NB4 (cell line): ENCODE results near the gene XPO5.
"Not testable (repeated sequence)": the region's sequence is repeated elsewhere in the genome, so short reads cannot be mapped to it uniquely, and the experiment has no call there.

Experiments
- DNase-seq: peaks from one replicate; pipeline ENCODE4 v3.0.0; 2010; ENCODE audit warnings: low read depth
- H3K4me3 ChIP-seq: one replicate; pipeline ENCODE4 v1.5.1; 2011; ENCODE audit warnings: mild to moderate bottlenecking, low read depth, low read length, moderate library complexity
- MYC ChIP-seq: IDR thresholded peaks from 2 replicates; pipeline ENCODE4 v1.6.1; 2011; ENCODE audit warnings: low read depth, low read length
- POLR2A ChIP-seq: IDR thresholded peaks from 2 replicates; pipeline ENCODE4 v1.6.1; 2011; ENCODE audit warnings: mild to moderate bottlenecking; ENCODE audit not compliant: insufficient read length; ENCODE audit errors: extremely low read depth
- TF ChIP-seq, protein P1 (sequence below): IDR thresholded peaks from 2 replicates; pipeline ENCODE4 v1.6.1; 2011; ENCODE audit warnings: low read depth, low read length
- TF ChIP-seq, protein P2 (sequence below): IDR thresholded peaks from one replicate; pipeline ENCODE4 v1.5.1; 2012; ENCODE audit warnings: low read depth, low read length

The XPO5 gene

DNA sequence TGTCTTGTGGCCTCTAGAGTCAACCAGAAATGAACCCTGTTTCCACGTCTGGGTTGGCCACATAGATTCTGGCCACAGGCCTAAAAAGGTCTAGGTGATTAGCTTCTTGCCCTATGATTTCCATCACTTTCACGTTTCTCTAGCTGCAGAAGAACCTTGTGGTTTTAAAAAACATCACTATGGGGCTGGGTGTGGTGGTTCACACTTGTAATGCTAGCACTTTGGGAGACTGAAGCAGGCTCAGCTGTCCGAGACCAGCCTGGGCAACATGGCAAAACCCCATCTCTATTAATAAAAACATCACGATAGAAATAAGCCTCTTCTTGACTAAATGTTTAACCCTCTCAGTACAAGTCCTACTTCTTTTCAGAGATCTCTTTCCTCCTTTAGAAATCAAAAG, 31.4 kb downstream of the XPO5 start:
- TF ChIP-seq, protein P1, sequence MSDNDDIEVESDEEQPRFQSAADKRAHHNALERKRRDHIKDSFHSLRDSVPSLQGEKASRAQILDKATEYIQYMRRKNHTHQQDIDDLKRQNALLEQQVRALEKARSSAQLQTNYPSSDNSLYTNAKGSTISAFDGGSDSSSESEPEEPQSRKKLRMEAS: no peak
- TF ChIP-seq POLR2A (no peak), MYC (no peak)
- TF ChIP-seq, protein P2, sequence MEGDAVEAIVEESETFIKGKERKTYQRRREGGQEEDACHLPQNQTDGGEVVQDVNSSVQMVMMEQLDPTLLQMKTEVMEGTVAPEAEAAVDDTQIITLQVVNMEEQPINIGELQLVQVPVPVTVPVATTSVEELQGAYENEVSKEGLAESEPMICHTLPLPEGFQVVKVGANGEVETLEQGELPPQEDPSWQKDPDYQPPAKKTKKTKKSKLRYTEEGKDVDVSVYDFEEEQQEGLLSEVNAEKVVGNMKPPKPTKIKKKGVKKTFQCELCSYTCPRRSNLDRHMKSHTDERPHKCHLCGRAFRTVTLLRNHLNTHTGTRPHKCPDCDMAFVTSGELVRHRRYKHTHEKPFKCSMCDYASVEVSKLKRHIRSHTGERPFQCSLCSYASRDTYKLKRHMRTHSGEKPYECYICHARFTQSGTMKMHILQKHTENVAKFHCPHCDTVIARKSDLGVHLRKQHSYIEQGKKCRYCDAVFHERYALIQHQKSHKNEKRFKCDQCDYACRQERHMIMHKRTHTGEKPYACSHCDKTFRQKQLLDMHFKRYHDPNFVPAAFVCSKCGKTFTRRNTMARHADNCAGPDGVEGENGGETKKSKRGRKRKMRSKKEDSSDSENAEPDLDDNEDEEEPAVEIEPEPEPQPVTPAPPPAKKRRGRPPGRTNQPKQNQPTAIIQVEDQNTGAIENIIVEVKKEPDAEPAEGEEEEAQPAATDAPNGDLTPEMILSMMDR: no peak
- no peak overlapping the region for H3K4me3 ChIP-seq
- no peak for DNase-seq

DNA sequence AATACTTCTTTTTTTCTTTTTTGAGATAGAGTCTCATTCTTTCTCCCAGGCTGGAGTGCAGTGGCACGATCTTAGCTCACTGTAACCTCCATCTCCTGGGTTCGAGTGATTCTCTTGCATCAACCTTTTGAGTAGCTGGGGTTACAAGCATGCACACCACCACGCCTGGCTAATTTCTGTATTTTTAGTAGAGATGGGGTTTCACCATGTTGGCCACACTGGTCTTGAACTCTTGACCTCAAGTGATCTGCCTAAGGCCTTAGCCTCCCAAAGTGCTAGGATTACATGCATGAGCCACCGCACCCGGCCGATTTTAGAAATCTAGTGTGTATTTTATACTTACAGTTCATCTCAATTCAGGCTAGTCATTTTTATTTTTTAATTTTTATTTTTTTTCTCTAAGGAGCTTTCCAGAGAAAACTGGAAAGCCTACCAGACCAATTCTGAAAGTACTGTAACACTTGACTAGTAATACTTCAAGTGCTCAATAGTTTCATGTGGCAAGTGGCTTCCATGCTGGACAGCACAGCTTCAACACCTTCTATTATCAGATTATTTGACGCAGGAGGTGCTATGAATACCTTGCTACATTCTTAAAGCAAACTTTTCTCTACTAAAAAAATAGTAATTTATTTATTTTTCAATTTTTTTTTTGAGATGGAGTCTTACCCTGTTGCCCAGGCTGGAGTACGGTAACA, 33.9 kb downstream of the XPO5 start:
- no peak for TF ChIP-seq POLR2A
- TF ChIP-seq, protein P2: no peak
- no peak for TF ChIP-seq MYC
- TF ChIP-seq, protein P1: no peak
- no peak overlapping the region for H3K4me3 ChIP-seq
- no peak for DNase-seq

DNA sequence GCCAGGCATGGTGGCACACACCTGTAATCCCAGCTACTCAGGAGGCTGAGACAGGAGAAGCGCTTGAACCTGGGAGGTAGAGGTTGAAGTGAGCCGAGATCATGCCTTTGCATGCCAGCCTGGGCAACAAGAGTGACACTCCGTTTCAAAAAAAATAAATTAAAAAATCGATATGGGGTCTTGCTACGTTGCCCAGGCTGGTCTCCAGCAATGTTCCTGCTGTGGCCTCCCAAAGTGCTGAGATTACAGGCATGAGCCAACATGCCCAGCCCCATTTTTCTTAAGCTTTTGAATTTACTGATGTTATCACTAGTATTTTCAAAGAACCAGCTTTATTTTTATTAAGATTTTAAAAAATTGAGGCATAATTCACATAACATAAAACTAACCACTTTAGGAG, 35.3 kb downstream of the XPO5 start:
- TF ChIP-seq MYC: no peak
- no peak for TF ChIP-seq POLR2A
- TF ChIP-seq, protein P1: no peak
- TF ChIP-seq, protein P2: no peak
- H3K4me3 ChIP-seq: no peak overlapping the region
- no peak for DNase-seq

DNA sequence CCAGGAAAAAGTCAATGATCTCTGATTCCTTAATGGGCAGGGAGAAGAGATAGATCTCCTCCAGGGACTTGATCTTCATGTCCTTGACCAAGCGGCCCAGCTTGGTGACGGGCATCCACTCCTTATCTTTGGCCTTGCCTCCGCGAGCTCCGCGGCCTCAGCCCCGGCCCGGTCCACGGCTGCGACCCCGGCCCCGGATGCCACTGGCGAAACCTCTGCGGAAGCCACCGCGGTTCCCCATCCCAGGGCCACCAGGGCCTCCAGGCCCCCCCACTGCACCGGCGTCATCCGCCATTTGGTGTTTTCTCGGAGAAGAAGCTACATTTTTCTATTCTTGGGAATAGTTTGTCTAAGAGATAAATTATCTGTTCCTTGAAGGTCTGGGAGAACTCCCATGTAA, 36.4 kb downstream of the XPO5 start:
- not testable (repeated sequence) for H3K4me3 ChIP-seq, DNase-seq

DNA sequence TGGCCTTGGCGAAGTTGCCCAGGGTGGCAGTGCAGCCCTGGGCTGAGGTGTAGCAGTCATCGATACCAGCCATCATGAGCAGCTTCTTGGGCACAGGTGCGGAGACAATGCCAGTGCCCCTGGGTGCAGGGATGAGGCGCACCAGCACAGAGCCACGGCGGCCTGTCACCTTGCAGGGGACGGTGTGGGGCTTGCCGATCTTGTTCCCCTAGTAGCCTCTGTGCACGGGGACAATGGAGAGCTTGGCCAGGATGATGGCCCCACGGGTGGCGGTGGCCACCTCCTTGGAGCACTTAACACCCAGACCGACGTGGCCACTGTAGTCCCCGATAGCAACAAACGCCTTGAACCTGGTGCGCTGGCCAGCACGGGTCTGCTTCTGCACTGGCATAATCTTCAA, 36.9 kb downstream of the XPO5 start:
- H3K4me3 ChIP-seq, DNase-seq: not testable (repeated sequence)

DNA sequence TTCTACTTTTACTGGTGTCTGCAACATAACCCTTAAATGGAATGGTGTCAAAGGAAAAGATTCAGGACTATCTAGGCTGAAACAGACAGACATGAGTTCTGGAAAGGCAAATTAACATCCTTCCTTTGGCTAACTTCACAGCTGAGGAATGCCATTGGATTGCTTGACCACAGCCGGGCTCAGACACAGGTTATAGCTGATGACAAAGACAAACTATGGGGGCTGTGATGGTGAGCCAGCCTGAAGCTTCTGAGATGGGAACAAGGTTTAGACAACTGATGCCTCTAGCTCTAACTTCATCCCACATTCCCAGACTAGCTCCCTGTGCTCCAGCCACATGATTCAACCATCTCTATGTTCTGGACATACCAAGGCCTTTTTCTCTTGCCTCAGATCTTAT, 43.6 kb downstream of the XPO5 start:
- DNase-seq: no peak
- no peak overlapping the region for H3K4me3 ChIP-seq
- TF ChIP-seq MYC (no peak), POLR2A (no peak)
- TF ChIP-seq, protein P2: no peak
- TF ChIP-seq, protein P1: no peak

DNA sequence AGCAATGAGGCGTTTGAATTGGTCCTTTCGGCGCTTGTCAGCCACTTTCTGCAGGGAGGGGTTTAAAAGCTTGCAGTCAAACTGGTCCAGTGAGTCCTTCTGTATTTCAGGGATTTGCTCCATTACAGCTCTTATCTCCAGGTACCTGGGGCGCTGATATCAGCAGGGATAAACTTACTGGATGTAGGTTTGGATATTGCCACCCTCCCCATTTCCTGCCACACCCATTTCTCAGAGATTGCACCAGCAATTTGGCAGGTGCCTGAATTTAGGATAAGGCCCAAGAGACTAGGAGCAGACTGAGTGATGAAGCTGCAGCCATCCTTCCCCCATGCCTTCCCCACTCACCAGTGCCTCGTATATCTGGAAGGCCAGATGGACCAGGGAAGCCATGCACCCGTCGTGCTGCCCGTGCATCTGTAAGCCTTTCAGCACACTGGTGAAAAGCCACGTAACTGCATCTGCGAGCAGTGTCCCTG, 51.3 kb downstream of the XPO5 start:
- H3K4me3 ChIP-seq: no peak overlapping the region
- TF ChIP-seq MYC: no peak
- no peak for TF ChIP-seq POLR2A
- TF ChIP-seq, protein P2: no peak
- TF ChIP-seq, protein P1: no peak
- no peak for DNase-seq
